HG02610 (cell line): Measurements from ENCODE around the gene MAP1LC3B2.

ENCODE experiments used
- ATAC-seq: cut with Tn5 transposase; IDR thresholded peaks from one replicate; pipeline ENCODE4 v1.9.1; 2021; ENCODE audit warnings: mild to moderate bottlenecking, moderate library complexity; ENCODE audit not compliant: unreplicated experiment

MAP1LC3B2 gene

DNA sequence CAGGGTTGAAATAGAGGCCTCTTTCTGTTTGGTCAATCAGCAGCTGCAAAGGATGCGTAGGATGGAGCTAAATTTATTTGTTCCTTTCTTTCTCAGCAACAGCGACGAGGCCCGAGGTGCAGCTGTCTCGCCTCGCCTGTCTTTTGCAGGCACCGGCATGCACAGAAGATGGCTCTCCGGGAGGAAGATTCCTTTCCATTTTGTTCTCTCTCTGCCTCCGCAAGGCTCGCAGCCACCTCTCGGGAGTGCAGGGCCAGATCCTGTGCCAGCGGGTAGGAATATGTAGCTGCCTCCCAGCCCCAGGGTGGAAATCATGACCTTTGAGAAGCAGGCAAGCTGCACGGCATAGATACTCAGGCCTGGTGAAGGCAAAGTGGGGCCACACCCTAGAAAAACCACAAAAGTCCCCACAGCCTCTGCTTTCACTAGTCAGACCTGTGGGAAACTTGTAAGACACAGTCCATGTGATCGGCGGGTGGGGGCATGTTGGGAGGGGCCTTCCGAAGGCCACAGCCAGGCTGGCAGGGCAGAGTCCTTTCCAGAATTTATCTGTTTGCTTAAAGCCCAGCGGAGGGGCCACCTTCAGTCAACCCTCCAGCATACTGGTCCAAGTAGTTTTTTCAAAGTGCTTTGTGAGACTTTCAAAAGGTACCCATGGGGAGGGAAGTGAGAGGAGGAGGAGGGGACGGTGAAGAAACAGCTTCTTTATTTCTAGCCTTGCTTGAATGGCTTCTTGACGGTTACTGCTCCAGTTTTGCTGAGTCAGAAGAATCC lies at the start of gene MAP1LC3B2:
MAP1LC3B2 (plus strand) TSS at position 220 of the 774 bp plus-strand sequence. CDS start 16,562 bp downstream, outside the sequence.
- peak; percentile 85 for ATAC-seq

DNA sequence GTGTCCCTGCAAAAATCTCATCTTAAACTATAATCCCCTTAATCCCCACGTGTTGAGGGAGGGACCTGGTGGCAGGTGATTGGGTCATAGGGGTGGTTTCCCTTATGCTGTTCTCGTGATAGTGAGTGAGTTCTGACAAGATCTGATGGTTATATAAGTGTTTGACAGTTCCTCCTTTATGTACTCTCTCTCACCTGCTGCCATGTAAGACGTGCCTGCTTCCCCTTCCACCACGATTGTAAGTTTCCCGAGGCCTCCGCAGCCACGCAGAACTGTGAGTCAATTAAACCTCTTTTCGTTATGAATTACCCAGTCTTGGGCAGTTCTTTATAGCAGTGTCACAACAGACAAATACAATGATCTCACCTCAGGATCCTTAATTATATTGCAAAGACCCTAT lies 45.2 kb upstream of the MAP1LC3B2 start:
- ATAC-seq = no peak

DNA sequence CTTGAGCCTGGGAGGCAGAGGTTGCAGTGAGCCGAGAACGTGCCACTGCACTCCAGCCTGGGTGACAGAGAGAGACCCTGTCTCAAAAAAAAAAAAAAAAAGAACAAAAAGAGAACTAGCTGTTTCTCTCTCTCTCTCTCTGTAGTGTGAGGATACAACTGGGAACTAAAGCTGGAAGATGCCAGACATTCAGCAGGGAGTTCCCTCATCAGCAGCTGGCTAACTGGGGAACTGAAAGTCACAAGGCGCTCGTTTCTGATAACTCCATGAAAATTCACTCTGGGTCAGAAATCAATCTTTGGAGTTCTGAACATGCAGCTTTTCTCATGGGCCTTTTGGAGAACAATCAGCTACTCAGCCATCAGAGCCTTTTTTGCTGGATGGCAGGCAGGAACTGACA lies 43.5 kb upstream of the MAP1LC3B2 start:
- ATAC-seq = no peak

DNA sequence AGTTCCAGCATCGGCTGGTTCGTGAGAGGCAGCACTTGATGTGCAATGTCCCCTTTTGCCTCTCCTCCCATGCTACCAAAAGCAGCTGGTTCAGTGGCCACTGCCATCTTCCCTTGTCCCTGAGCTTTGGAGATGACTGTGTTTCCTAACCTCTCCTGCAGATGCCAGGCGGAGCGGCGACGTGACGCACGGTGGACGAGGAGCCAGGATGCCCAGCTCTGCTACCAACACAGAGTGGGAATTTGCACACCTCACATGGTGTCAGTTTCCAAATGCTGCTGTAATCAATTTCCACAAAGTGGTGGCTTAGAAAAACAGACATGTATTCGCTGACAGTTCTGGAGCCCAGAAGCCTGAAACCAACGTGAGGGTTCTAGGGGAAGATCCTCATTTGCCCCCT lies 42.5 kb upstream of the MAP1LC3B2 start:
- no peak for ATAC-seq

DNA sequence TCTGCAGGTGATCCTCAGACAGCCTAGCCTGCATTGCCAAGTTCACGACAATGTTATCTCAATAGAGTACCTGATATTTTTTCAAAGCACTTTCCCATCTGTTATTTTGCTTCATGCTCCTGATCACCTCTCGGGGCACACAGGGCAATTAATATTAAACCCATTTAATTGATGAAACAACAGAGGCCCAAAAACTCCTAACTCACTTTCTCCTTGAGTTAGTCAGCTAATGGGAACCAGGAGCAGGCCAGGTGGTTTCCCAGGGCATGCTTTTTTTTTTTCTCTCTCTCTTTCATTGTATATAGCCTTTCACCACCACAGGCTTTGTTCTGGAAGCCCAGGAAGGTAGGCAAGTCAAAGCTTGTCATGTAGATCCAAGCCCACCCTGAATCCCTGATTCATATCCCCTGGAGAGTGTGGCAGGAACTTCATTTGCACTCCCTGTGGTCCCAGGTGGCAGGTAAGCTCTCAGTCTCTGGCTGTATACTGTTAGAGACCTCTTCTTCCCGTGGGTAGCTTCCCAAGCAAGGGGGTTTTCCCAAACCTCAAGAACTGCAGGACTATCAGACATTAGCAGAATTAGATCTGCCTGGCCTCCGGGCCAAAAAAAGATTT lies 41.6 kb upstream of the MAP1LC3B2 start:
- no peak for ATAC-seq

DNA sequence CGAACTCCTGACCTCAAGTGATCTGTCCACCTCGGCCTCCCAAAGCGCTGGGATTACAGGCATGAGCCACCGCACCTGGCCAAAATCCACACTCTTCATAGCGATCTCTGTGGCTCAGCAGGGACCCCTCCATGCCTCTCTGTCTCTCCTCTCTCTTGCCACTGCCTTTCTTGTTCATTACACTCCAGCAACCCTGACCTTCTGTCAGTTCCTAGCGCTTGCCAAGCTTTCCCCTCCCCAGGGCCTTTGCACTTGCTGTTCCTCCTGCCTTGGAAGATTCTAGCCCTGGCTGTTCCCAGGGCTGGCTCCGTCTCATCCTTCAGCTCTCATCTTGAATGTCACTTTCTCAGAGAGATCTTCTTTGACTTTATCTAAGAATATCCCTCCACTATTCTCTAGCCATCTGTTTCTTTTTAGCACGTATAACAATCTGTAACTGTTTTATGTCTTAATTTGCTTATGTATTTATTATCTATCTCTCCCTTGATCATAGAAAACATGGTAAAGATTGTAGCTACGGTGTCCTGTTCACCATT lies 38.9 kb upstream of the MAP1LC3B2 start:
- ATAC-seq = no peak

DNA sequence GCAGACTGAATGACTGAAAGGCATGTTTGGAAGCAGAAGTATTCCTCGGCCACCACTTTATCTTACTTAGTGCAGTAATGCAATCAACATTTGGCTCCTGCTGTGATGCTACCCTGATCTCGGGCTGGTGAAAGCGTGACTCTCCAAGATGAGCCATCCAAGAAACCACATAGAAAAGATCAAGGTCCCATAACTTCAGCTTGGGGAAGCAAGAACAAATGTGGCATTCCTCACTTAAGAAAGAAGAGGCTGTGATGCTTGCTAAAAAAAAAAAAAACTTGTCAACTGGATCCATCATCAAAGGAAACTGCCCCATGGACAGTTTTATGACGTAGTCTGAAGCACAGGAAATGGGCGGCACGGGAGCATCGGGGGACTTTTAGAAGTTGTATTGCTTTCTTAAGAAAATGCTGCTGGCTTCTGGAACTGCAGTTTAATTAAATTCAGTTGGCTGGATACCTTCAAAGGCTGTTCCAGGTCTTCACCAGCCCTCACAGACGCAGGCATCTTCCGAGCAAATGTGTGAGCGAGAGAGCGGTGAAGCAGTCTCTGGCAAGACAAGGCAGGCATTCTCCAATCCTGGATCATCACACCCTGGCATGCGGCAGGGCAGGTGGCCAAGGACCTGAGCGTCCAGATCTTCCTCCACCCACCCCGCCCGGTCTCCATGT lies 38.2 kb upstream of the MAP1LC3B2 start:
- no peak for ATAC-seq

DNA sequence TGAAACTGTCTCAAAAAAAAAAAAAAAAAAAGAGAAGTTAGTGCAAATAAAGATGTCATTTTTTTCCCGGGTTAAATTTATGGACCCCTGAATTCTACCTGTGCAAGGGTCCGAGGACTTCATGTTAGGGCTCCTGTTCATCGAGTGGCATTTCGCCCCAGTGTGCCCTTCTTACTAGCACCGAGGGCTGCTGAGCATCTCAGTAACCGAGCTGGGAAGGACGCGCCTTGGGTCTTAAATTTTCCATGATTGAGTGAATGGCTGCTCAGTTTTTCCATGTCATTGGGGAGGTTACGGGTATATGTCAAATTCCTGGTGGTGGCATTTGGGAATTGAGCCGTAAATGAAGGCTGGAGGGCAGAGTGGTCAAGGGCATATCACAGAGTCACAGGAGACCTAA lies 34.9 kb upstream of the MAP1LC3B2 start:
- ATAC-seq = no peak

DNA sequence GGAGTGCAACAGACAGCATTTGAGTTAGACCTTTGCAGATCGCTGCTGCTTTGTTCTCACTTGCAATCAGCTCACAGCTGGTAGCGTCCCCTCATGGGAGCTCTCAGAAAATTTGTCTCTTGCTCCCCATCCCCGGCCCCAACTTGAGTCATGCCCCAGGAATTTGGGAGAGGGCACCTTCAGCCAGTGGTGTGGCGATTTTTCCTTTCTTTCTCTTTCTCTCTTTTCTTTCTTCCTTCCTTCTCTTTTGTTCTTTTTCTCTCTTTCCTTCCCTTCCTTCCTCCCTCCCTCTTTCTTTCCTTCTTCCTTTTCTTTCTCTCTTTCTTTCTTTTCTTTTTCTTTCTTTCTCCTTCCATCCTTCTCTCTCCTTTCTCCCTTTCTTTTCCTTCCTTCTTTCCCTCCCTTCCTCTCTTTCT lies 34.2 kb upstream of the MAP1LC3B2 start:
- ATAC-seq = no peak

DNA sequence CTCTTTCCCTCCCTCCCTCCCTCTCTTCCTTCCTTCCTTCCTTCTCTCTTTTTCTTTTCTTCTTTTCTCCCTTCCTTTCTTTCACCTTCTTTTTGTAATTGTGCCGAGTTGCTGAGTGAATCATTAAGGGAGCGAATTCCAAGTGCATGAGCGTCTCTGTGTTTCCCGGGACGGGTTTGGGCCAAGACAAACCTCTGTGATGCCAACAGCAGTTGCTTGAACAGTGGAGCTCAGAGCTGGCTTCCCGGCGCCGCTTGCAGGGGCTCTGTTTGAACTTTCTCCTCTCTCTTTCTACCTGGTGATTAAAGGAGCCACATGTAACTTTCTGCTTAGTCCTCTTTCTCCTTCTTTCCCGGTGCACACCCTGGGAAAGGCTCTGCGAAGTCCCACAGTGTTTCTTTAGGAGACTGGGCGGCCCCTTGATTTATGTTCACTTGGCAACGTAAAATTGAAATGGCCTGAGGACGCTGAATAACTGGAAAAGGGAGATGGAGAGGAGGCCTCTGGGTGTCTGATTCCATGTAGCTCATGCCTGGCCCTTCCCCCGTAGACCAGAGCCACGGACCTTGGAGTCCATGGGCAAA lies 33.7 kb upstream of the MAP1LC3B2 start:
- no peak for ATAC-seq

DNA sequence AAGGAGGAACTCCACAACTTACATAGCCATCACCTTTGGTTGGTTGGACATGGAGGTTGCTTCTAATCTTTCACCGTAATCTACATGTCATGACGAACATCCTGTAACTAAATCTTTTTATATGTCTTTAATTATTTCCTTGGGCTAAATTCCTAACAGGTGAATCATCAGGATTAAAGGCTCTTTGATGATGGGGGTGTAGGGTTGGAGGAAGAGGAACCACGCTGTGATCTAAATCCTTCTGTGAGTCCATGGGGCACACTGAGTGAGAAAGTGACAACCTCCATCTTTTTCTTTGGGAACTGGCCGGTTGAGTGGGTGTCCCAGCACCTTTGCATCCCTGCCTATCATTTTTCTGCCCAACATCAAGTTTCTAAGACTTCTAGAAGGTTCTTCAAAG lies 31.1 kb upstream of the MAP1LC3B2 start:
- ATAC-seq = no peak

DNA sequence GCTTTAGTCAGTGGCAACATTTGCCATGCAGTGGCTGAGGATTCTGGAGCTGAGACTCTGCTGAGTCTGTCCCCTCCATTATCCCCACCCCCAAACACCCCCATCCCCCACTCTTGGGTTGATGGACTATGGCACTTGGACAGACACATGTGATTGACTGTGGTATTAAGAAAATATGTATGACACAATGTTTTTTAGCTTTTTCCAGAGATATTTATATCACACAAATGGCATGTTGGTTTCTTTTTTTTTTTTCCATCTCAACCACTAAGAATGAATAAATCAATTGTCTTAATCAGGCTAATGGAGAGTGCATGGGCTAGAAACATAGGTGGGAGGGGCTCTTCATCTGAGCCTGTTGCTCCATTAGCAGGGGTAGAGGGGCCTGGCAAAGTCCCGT lies 30.7 kb upstream of the MAP1LC3B2 start:
- ATAC-seq = no peak

DNA sequence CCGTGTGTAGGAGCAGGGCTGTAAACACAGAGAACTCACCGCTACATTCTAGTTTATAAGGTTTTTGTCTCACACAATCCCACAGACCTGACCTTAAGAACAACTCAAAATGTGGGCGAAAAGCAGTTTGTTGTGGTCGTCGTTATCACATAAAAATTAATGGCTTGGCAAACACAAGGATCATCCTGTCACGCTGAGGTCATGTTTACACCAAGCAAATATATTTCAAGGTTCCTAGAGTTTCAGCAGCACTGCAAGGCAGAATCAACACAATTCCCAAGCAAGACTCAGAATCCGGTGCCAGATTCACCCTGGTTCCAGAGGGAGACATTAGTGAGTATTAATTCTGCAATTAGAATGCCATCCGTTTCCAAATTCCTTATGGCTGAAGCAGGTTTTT lies 30.1 kb upstream of the MAP1LC3B2 start:
- ATAC-seq = no peak

DNA sequence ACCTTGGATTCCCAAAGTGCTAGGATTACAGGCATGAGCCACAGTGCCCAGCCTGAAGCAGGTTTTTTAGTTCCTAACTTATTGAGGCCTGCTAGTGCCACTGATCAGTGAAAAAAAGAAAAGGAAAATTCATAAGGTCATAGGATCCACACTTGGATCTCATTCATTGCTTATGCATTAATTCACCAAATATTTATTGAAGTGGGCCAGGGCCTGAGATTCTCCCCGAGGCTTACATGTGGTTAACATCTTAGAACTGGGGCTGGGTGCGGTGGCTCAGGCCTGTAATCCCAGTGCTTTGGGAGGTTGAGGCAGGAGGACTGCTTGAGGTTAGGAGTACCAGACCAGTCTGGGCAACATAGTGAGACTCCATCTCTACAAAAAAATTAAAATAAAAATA lies 29.5 kb upstream of the MAP1LC3B2 start:
- no peak for ATAC-seq

DNA sequence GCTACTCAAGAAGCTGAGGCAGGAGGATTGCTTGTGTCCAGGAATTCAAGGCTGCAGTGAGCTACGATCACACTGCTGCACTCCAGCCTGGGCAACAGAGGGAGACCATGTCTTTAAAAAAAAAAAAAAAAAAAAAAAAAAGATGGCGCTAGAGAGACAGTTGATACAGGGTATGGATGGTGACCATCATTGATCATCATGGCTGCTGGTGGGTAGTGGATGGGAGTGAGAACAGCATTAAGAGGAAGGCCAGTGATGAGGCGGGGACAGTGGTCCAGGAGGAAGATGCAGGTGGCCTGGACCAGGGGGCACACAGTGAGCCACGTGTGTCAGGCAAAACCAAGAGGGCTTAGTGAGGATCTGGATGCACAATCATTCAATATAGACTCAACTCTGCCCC lies 26.8 kb upstream of the MAP1LC3B2 start:
- no peak for ATAC-seq

DNA sequence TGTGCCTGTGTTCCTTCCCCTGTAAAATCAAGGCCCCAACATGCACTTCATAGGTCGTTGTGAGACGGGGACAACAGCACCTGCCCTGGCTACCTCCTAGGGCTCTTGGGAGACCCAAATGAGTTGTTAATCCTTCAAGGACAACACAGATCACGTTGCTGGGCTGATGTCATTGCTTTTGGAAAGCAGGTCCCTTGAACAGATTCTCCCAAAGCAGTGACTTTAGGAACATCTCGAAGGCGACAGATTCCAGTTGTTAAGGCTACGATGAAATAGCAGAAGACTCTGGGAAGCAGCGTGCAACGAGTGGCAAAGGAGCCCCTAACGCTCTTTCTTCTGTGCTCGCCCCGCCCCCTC lies 26.2 kb upstream of the MAP1LC3B2 start:
- ATAC-seq = no peak

DNA sequence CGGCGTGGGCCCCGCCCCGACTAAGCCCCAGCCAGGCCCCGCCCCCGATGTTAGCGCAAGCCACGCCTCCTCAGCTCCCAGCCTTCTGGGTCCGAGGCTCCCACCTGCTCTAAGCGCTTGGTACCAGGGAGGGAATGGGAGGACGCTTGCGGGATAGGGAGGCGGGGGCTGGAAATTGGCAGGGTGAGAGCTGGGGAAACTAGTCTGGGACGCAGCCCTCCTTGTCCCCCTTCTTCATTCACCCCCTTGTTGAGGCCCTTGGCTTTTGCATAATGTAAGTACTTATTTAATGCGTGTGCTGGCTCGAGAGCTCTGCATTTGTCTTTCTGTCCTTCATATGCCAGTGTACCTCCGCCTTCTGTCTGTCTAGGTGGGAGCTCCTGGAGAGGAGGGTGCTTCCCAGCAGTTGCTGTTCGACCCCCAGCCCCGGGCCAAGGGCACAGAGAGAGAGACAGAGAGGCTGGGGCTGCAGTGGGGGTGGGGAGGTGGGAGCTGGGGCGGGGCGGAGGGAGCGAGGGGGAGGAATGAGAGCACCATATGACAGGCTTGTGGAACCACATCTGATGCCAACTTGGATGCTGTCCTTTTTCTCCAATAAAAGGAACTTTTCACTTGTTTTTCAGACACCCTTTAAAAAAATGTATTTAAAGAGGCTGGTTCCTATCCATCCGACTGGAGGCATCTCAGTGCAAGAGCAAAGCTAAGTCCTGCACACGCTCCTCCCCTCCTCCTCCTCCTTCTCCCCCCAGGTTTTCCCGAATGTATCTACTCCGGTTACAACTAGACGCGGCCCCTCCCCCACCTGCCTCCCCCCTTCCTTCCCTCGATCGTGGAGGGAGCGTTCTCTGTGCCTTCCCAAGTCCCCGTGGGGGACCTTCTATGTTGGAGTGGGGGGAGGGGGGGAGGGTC lies 25.6 kb upstream of the MAP1LC3B2 start:
- ATAC-seq = no peak

DNA sequence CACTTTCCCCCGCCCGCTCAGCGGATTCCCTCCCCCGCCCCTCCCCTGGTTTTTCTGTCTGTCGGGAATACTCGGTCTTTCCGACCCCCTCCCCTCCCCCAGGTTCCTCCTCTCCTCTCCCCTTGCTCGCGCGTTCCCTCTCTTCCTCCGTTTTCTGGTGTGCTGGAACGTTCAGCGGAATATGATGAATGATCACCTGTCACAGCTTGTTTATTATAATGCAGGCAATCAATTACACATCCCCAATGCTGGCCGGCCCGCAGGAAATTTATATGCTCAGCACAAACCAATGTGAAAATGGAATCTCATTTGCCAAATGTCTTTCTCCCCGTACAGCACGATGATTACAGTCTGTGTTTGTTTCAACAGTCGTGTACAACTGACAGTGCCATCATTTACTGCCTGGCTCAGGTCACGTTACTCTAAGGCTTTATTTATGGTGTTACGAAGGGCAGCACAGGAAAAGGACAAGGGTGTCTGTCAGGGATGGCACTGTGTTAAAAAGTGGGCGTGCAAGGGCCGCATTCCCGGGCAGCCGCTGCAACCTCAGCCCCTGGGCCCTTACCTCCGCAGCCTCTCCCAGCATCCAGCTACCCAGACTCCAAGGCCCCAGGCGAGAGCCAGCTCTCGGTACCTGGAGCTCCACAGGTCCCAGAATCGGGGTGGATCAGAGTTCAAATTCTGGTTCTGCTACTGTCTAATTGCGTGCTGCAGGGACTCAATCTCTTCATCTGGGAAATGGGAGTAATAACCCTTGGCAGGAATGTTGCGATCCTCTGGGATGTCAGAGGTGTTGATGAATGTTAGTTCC lies 24.7 kb upstream of the MAP1LC3B2 start:
- ATAC-seq = no peak

DNA sequence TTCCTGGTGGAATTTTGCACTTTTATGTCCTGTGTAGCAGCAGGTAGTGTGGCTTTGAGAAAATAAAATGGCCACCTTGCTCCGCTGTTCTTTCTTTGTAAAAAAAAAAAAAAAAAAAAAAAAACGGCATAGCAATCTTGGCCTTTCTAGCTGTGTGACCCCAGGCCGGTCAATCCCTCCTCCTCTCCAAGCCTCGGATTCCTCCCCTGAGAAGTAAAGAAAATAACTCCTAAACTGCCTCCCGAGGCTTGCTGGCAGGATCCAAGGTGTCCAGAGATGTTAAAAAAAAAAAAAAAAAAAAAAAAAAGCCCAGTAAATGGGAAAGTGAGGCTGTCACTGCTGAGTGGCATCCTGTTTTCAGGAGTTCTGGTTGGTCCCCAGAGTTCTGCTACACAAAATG lies 23.9 kb upstream of the MAP1LC3B2 start:
- no peak for ATAC-seq
